ENCODE results near the gene CTTN. TPM values are rescaled to one million over a fixed set of nuclear protein-coding genes. Genes with fewer than 3 reads are reported as not detected.

The CTTN gene
- 530 and 718 TPM in 2 replicates for total RNA-seq

DNA sequence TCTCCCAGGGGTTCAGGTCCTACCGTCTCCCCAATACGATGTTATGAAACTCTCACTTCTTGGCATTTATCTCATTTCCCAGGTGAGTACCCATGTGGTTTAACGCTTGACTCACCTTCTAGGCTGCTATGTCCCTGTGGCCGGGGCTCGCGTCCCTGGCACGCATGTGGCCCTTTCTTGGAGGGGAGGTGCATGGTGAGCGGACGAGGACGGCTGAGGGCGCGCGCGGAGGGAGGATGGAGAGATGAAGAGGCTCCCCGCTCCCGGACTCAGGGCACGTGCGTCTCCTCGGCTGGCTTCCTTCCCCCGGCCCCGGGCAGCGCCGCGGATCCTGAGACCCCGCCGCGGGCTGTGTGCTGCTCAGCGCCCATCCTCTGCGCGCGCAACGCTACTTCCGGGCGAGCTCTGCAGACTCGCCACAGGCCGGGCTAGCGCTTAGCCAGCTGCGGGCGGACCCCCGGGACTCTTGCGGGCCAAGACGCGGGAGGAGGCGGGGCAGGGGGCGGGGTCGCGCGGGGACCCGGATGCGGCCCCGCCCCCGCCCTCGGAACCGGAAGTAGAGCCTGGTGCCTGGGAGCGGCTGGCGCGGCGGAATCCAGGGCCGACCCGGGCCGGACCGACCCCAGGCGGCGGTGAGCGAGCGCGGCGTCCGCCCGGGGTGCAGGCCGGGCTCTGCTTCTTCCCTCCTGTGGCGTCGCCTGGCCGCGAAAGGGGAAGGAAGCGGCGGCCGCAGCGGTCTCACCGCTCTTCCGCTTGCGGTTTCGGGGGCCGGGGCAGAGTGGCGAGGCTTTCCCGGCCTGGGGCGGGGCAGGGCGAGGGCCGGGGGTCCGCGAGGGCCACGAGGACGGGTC, at the start of gene CTTN:
TSS of gene CTTN (plus strand) at position 547 of the 851 bp plus-strand sequence. CDS start 8,769 bp downstream, outside the sequence.

Other genes with a start within 250 kb of the CTTN start
- 52.6 and 79.7 TPM in 2 replicates for gene FADD, start 195.2 kb upstream of the CTTN start, total RNA-seq
- gene PPFIA1, start 127.8 kb upstream of the CTTN start, total RNA-seq = 34.6 and 45.4 TPM in 2 replicates